Hepatocyte (in vitro differentiated cells): ENCODE data around the gene PHYHIPL.

ENCODE experiments used
- CTCF ChIP-seq: fragments of 200-600 bp; sonication (generic); IDR thresholded peaks from 2 replicates; pipeline ENCODE4 v1.5.1; 2016; ENCODE audit warnings: antibody characterized with exemption, mild to moderate bottlenecking; ENCODE audit not compliant: poor library complexity
- EZH2phosphoT487 ChIP-seq: fragments of 200-600 bp; sonication (generic); IDR thresholded peaks from one replicate; pipeline ENCODE4 v1.6.1; 2018; ENCODE audit warnings: antibody characterized with exemption, mild to moderate bottlenecking, low read depth, moderate library complexity; ENCODE audit not compliant: unreplicated experiment, severe bottlenecking

- TF ChIP-seq CTCF (no peak), EZH2phosphoT487 (no peak)
These were observed 41.7 kb upstream of the PHYHIPL start for GRCh38 chr10:59134785-59135184.
